Lung (tissue), 12 donors: ENCODE results near the gene PASK. TPM values are rescaled to one million over a fixed set of nuclear protein-coding genes. Genes with fewer than 3 reads are reported as not detected.

Experiments used
- ATAC-seq: fragments of 200-7000 bp; cut with Tn5 transposase; one replicate; pipeline ENCODE4 v1.9.1; 2020; ENCODE audit warnings: moderate number of reproducible peaks; ENCODE audit not compliant: insufficient read depth, low FRiP score
- DNase-seq, 3 donors: peaks; one replicate each; pipeline ENCODE4 v3.0.0-alpha.2; 2013 to 2017
- H3K27ac ChIP-seq, 2 donors: one replicate each; pipeline ENCODE4 v1.5.1; 2013; ENCODE audit warnings: mild to moderate bottlenecking in 2 of 2, moderate library complexity in 2 of 2, control low read depth in 1 of 2, inconsistent platforms in 1 of 2, low read depth in 1 of 2, low read length in 1 of 2
- H3K27me3 ChIP-seq, 3 donors: one replicate each; pipeline ENCODE4 v1.5.1; 2013; ENCODE audit warnings: low read length in 2 of 3; ENCODE audit not compliant: control insufficient read depth in 3 of 3, insufficient read depth in 3 of 3
- H3K36me3 ChIP-seq, 4 donors: one replicate each; pipeline ENCODE4 v1.5.1; 2013; ENCODE audit warnings: low read length in 4 of 4, mild to moderate bottlenecking in 1 of 4, moderate library complexity in 1 of 4; ENCODE audit not compliant: control insufficient read depth in 4 of 4, insufficient read depth in 4 of 4
- H3K4me1 ChIP-seq, 5 donors: one replicate each; pipeline ENCODE4 v1.5.1; 2013; ENCODE audit warnings: low read length in 5 of 5, mild to moderate bottlenecking in 2 of 5, moderate library complexity in 1 of 5; ENCODE audit not compliant: control insufficient read depth in 5 of 5, insufficient read depth in 5 of 5
- H3K4me3 ChIP-seq: one replicate; pipeline ENCODE4 v1.5.1; 2013; ENCODE audit warnings: mild to moderate bottlenecking, control low read depth, moderate library complexity
- H3K9ac ChIP-seq, 2 donors: one replicate each; pipeline ENCODE4 v1.5.1; 2013; ENCODE audit warnings: low read length in 2 of 2, control low read depth in 1 of 2; ENCODE audit not compliant: insufficient read depth in 1 of 2
- H3K9me3 ChIP-seq, 4 donors: one replicate each; pipeline ENCODE4 v1.5.1; 2013; ENCODE audit warnings: low read length in 3 of 4, mild to moderate bottlenecking in 1 of 4, moderate library complexity in 1 of 4; ENCODE audit not compliant: control insufficient read depth in 4 of 4, insufficient read depth in 3 of 4
- CTCF ChIP-seq: IDR thresholded peaks from 2 replicates; pipeline ENCODE4 v1.5.1; 2012; ENCODE audit warnings: mild to moderate bottlenecking; ENCODE audit errors: control extremely low read depth, extremely low read depth
- WGBS, 2 donors: extraction: QIAGEN DNeasy Blood & Tissue Kit; methylation state at CpG; one replicate each; pipeline ENCODE4 v1.1.7; 2013; 5-methylcytosine and 5-hydroxymethylcytosine counted together
- polyA plus RNA-seq, 2 donors: library from polyadenylated mRNA; stranded (reverse); fragments of 200-250 nt; gene quantifications; one replicate each; pipeline ENCODE4 v1.2.1, GENCODE V29; 2013
- total RNA-seq, 2 donors: library from RNA; depleted of rRNA in 1 of 2; stranded (reverse); fragments of >200 nt in 1 of 2; gene quantifications; one replicate each; pipeline ENCODE4 v1.2.1, GENCODE V29; 2014 to 2021
- donor health status: control.
- donor health status: control.
- donor health status: Bipolar disorder and iron deficiency.
- donor health status: healthy.
- donor health status: DM: yes; HTN: yes; CAD: no.

Gene PASK
- total and polyA plus RNA-seq, 4 donors, result 3.5 to 21.8 (median 13.2) TPM

GRCh38 chr2:241190291-241190981 is 41.2 kb upstream of the PASK start:
- Histone ChIP-seq H3K4me1 (peaks cover 0 to 7% (median 0%) of the 10 kb centered on the region in 5 donors), H3K9me3 (no peaks in the 10 kb centered on the region), H3K27me3 (no peaks in the 10 kb centered on the region), H3K36me3 (no peaks in the 10 kb centered on the region), H3K9ac (no peak overlapping the region), H3K4me3 (no peak overlapping the region), H3K27ac (no peak overlapping the region)
- 91 to 96% methylated on average over 19 of the region's 19 CpGs for whole genome bisulfite sequencing, 2 donors
- DNase-seq, result no peak
- ATAC-seq, result no peak
- TF ChIP-seq CTCF, result no peak

GRCh38 chr2:241189856-241190201 is 40.6 kb upstream of the PASK start:
- 83 to 90% methylated on average over 13 to 15 of the region's 15 CpGs for WGBS, 2 donors
- Histone ChIP-seq H3K27me3 (no peaks in the 10 kb centered on the region), H3K4me1 (peaks cover 0 to 7% (median 0%) of the 10 kb centered on the region in 5 donors), H3K27ac (no peak overlapping the region), H3K9ac (no peak overlapping the region), H3K4me3 (no peak overlapping the region), H3K36me3 (no peaks in the 10 kb centered on the region), H3K9me3 (no peaks in the 10 kb centered on the region)
- ATAC-seq, result no peak
- TF ChIP-seq CTCF, result no peak
- no peak for DNase-seq

GRCh38 chr2:241189093-241189855 is 40.0 kb upstream of the PASK start:
- peaks cover 0 to 7% (median 0%) of the 10 kb centered on the region in 5 donors for H3K4me1 ChIP-seq
- no peak for DNase-seq
- no peaks in the 10 kb centered on the region for H3K27me3 ChIP-seq
- no peaks in the 10 kb centered on the region for H3K36me3 ChIP-seq
- H3K4me3 ChIP-seq, result no peak overlapping the region
- no peak overlapping the region for H3K9ac ChIP-seq
- no peaks in the 10 kb centered on the region for H3K9me3 ChIP-seq
- no peak for TF ChIP-seq CTCF
- whole genome bisulfite sequencing, 2 donors, result 91 to 93% methylated on average over 32 of the region's 32 CpGs
- no peak overlapping the region for H3K27ac ChIP-seq
- no peak for ATAC-seq
